ENCODE data around the gene MFSD2A. TPM values are rescaled to one million over a fixed set of nuclear protein-coding genes. Genes with fewer than 3 reads are reported as not detected.
"Not testable (repeated sequence)": the region's sequence is repeated elsewhere in the genome, so short reads cannot be mapped to it uniquely, and the experiment has no call there.

MFSD2A gene
- total RNA-seq, 2 donors from 2014 or later = 7.2 to 9.5 TPM

GRCh38 chr1:39981945-39982344, 27.0 kb downstream of the MFSD2A start:
- DNase-seq (no peak), ATAC-seq (replicated peaks in 1 of 2) (no peak)
- H3K4me1 Mint-ChIP-seq (ENCODE audit: low read depth) = no peaks in the 10 kb centered on the region
- no peaks in the 10 kb centered on the region for H3K27me3 Mint-ChIP-seq (ENCODE audit: low read depth)
- no peaks in the 10 kb centered on the region for H3K36me3 Mint-ChIP-seq (ENCODE audit: insufficient read depth in 2 of 2)
- H3K4me3 Mint-ChIP-seq = no peak overlapping the region
- no peak overlapping the region for H3K27ac Mint-ChIP-seq
- no peaks in the 10 kb centered on the region for H3K9me3 Mint-ChIP-seq

- H3K27ac Mint-ChIP-seq; H3K4me3 Mint-ChIP-seq; H3K36me3 Mint-ChIP-seq (ENCODE audit: insufficient read depth in 2 of 2); H3K4me1 Mint-ChIP-seq (ENCODE audit: low read depth); ATAC-seq (replicated peaks in 1 of 2); H3K27me3 Mint-ChIP-seq (ENCODE audit: low read depth); DNase-seq; H3K9me3 Mint-ChIP-seq: not testable (repeated sequence)
Measured at GRCh38 chr1:39984480-39984879, 29.5 kb downstream of the MFSD2A start.

- no peaks in the 10 kb centered on the region for H3K9me3 Mint-ChIP-seq
- no peak overlapping the region for H3K4me3 Mint-ChIP-seq
- H3K36me3 Mint-ChIP-seq (ENCODE audit: insufficient read depth in 2 of 2) = no peaks in the 10 kb centered on the region
- DNase-seq (no peak), ATAC-seq (replicated peaks in 1 of 2) (no peak)
- no peaks in the 10 kb centered on the region for H3K27me3 Mint-ChIP-seq (ENCODE audit: low read depth)
- H3K27ac Mint-ChIP-seq = no peak overlapping the region
- no peaks in the 10 kb centered on the region for H3K4me1 Mint-ChIP-seq (ENCODE audit: low read depth)
Measured at GRCh38 chr1:39984951-39985350, 30.0 kb downstream of the MFSD2A start.

GRCh38 chr1:39987869-39988268, 32.9 kb downstream of the MFSD2A start:
- H3K27ac Mint-ChIP-seq = no peak overlapping the region
- ATAC-seq (replicated peaks in 1 of 2) (no peak), DNase-seq (no peak)
- no peak overlapping the region for H3K4me3 Mint-ChIP-seq
- H3K4me1 Mint-ChIP-seq (ENCODE audit: low read depth) = no peaks in the 10 kb centered on the region
- H3K36me3 Mint-ChIP-seq (ENCODE audit: insufficient read depth in 2 of 2) = no peaks in the 10 kb centered on the region
- no peaks in the 10 kb centered on the region for H3K27me3 Mint-ChIP-seq (ENCODE audit: low read depth)
- no peaks in the 10 kb centered on the region for H3K9me3 Mint-ChIP-seq

GRCh38 chr1:39988618-39989343, 33.8 kb downstream of the MFSD2A start:
- no peak for DNase-seq
- H3K36me3 Mint-ChIP-seq (ENCODE audit: insufficient read depth in 2 of 2) = no peaks in the 10 kb centered on the region
- no peak overlapping the region for H3K4me3 Mint-ChIP-seq
- no peaks in the 10 kb centered on the region for H3K9me3 Mint-ChIP-seq
- H3K4me1 Mint-ChIP-seq (ENCODE audit: low read depth) = no peaks in the 10 kb centered on the region
- no peak for ATAC-seq (replicated peaks in 1 of 2)
- no peaks in the 10 kb centered on the region for H3K27me3 Mint-ChIP-seq (ENCODE audit: low read depth)
- H3K27ac Mint-ChIP-seq = no peak overlapping the region

- H3K4me3 Mint-ChIP-seq = no peak overlapping the region
- H3K9me3 Mint-ChIP-seq = no peaks in the 10 kb centered on the region
- no peaks in the 10 kb centered on the region for H3K36me3 Mint-ChIP-seq (ENCODE audit: insufficient read depth in 2 of 2)
- DNase-seq (no peak), ATAC-seq (replicated peaks in 1 of 2) (no peak)
- no peak overlapping the region for H3K27ac Mint-ChIP-seq
- H3K4me1 Mint-ChIP-seq (ENCODE audit: low read depth) = no peaks in the 10 kb centered on the region
- H3K27me3 Mint-ChIP-seq (ENCODE audit: low read depth) = no peaks in the 10 kb centered on the region
Measured at GRCh38 chr1:39990428-39990827, 35.5 kb downstream of the MFSD2A start.

- H3K27ac Mint-ChIP-seq = no peak overlapping the region
- H3K27me3 Mint-ChIP-seq (ENCODE audit: low read depth) = no peaks in the 10 kb centered on the region
- no peak overlapping the region for H3K4me3 Mint-ChIP-seq
- no peaks in the 10 kb centered on the region for H3K36me3 Mint-ChIP-seq (ENCODE audit: insufficient read depth in 2 of 2)
- H3K4me1 Mint-ChIP-seq (ENCODE audit: low read depth) = peaks cover 11% of the 10 kb centered on the region
- ATAC-seq (replicated peaks in 1 of 2) (no peak), DNase-seq (no peak)
- no peaks in the 10 kb centered on the region for H3K9me3 Mint-ChIP-seq
Measured at GRCh38 chr1:39992234-39992633, 37.3 kb downstream of the MFSD2A start.

GRCh38 chr1:39992888-39993287, 37.9 kb downstream of the MFSD2A start:
- DNase-seq (no peak), ATAC-seq (replicated peaks in 1 of 2) (no peak)
- Mint-ChIP-seq H3K27ac (no peak overlapping the region), H3K4me1 (ENCODE audit: low read depth) (peaks cover 11% of the 10 kb centered on the region), H3K4me3 (no peak overlapping the region), H3K36me3 (ENCODE audit: insufficient read depth in 2 of 2) (no peaks in the 10 kb centered on the region), H3K27me3 (ENCODE audit: low read depth) (no peaks in the 10 kb centered on the region), H3K9me3 (no peaks in the 10 kb centered on the region)

- peak overlapping the region; percentile 7 for H3K27ac Mint-ChIP-seq
- H3K27me3 Mint-ChIP-seq (ENCODE audit: low read depth) = no peaks in the 10 kb centered on the region
- peaks cover 11% of the 10 kb centered on the region for H3K4me1 Mint-ChIP-seq (ENCODE audit: low read depth)
- no peaks in the 10 kb centered on the region for H3K36me3 Mint-ChIP-seq (ENCODE audit: insufficient read depth in 2 of 2)
- no peak overlapping the region for H3K4me3 Mint-ChIP-seq
- ATAC-seq (replicated peaks in 1 of 2) (peak; percentile 47 to 61), DNase-seq (no peak)
- H3K9me3 Mint-ChIP-seq = no peaks in the 10 kb centered on the region
Measured at GRCh38 chr1:39995973-39996393, 41.0 kb downstream of the MFSD2A start.

- no peak overlapping the region for H3K4me3 Mint-ChIP-seq
- peaks cover 11% of the 10 kb centered on the region for H3K4me1 Mint-ChIP-seq (ENCODE audit: low read depth)
- H3K27me3 Mint-ChIP-seq (ENCODE audit: low read depth) = no peaks in the 10 kb centered on the region
- no peak overlapping the region for H3K27ac Mint-ChIP-seq
- no peak for DNase-seq
- no peak for ATAC-seq (replicated peaks in 1 of 2)
- no peaks in the 10 kb centered on the region for H3K9me3 Mint-ChIP-seq
- no peaks in the 10 kb centered on the region for H3K36me3 Mint-ChIP-seq (ENCODE audit: insufficient read depth in 2 of 2)
Measured at GRCh38 chr1:39996396-39997004, 41.6 kb downstream of the MFSD2A start.

- ATAC-seq (replicated peaks in 1 of 2) (no peak), DNase-seq (no peak)
- H3K27ac Mint-ChIP-seq = no peak overlapping the region
- H3K36me3 Mint-ChIP-seq (ENCODE audit: insufficient read depth in 2 of 2) = no peaks in the 10 kb centered on the region
- H3K27me3 Mint-ChIP-seq (ENCODE audit: low read depth) = peaks cover 6% of the 10 kb centered on the region
- peaks cover 1% of the 10 kb centered on the region for H3K4me1 Mint-ChIP-seq (ENCODE audit: low read depth)
- H3K9me3 Mint-ChIP-seq = no peaks in the 10 kb centered on the region
- H3K4me3 Mint-ChIP-seq = no peak overlapping the region
Measured at GRCh38 chr1:40001456-40001855, 46.5 kb downstream of the MFSD2A start.

GRCh38 chr1:40003156-40004093, 48.5 kb downstream of the MFSD2A start:
- Mint-ChIP-seq H3K27ac (no peak overlapping the region), H3K36me3 (ENCODE audit: insufficient read depth in 2 of 2) (no peaks in the 10 kb centered on the region), H3K4me3 (no peak overlapping the region), H3K9me3 (no peaks in the 10 kb centered on the region), H3K4me1 (ENCODE audit: low read depth) (no peaks in the 10 kb centered on the region), H3K27me3 (ENCODE audit: low read depth) (peaks cover 6% of the 10 kb centered on the region)
- no peak for ATAC-seq (replicated peaks in 1 of 2)
- DNase-seq = no peak

- H3K27me3 Mint-ChIP-seq (ENCODE audit: low read depth) = peaks cover 6% of the 10 kb centered on the region
- no peaks in the 10 kb centered on the region for H3K4me1 Mint-ChIP-seq (ENCODE audit: low read depth)
- DNase-seq = no peak
- no peaks in the 10 kb centered on the region for H3K36me3 Mint-ChIP-seq (ENCODE audit: insufficient read depth in 2 of 2)
- no peak overlapping the region for H3K4me3 Mint-ChIP-seq
- no peak for ATAC-seq (replicated peaks in 1 of 2)
- no peaks in the 10 kb centered on the region for H3K9me3 Mint-ChIP-seq
- no peak overlapping the region for H3K27ac Mint-ChIP-seq
Measured at GRCh38 chr1:40004857-40005256, 49.9 kb downstream of the MFSD2A start.

Data from activated T-cell treated with anti-CD3 and anti-CD28 coated beads, Interleukin-2, amount 50 U/mL, for 72 hours (primary cell).